ENCODE results near the gene SPDYE11. TPM values are rescaled to one million over a fixed set of nuclear protein-coding genes. Genes with fewer than 3 reads are reported as not detected.

Gene SPDYE11
- total RNA-seq, 1 experiment from 2014 or later, result not detected

Other genes with a start within 250 kb of the SPDYE11 start
- 2.3 TPM for gene TYW1B, start 229.7 kb downstream of the SPDYE11 start, total RNA-seq (2021; ENCODE audit: unreplicated experiment)
- gene POM121, start 132.8 kb downstream of the SPDYE11 start, total RNA-seq (2021; ENCODE audit: unreplicated experiment), result 62.4 TPM
- 0.46 TPM for gene TRIM74, start 88.4 kb downstream of the SPDYE11 start, total RNA-seq (2021; ENCODE audit: unreplicated experiment)
- not detected for gene SPDYE8, start 28.1 kb downstream of the SPDYE11 start, total RNA-seq (2021; ENCODE audit: unreplicated experiment)
- gene SPDYE9, start 28.1 kb upstream of the SPDYE11 start, total RNA-seq (2021; ENCODE audit: unreplicated experiment), result not detected

Measured in Panc1 (cell line).